ENCODE results near the gene ABLIM1.
A peak's percentile ranks its signal among the peaks of the same experiment; 100 is the strongest.

ABLIM1 gene

GRCh38 chr10:114402871-114403540 is 255.1 kb downstream of the ABLIM1 start:
- no peak for DNase-seq

- no peak for DNase-seq
These were observed 255.8 kb downstream of the ABLIM1 start for GRCh38 chr10:114402233-114402632.

- peak; percentile 74 for DNase-seq
These were observed 256.8 kb downstream of the ABLIM1 start for GRCh38 chr10:114401195-114401791.

GRCh38 chr10:114400091-114400490 is 258.0 kb downstream of the ABLIM1 start:
- no peak for DNase-seq

- peak; percentile 51 for DNase-seq
These were observed 258.5 kb downstream of the ABLIM1 start for GRCh38 chr10:114399576-114399975.

GRCh38 chr10:114398587-114399331 is 259.3 kb downstream of the ABLIM1 start:
- no peak for DNase-seq

- DNase-seq, result no peak
These were observed 260.4 kb downstream of the ABLIM1 start for GRCh38 chr10:114397651-114398145.

- no peak for DNase-seq
These were observed 261.6 kb downstream of the ABLIM1 start for GRCh38 chr10:114396464-114396863.

- no peak for DNase-seq
These were observed 262.6 kb downstream of the ABLIM1 start for GRCh38 chr10:114395366-114396022.

GRCh38 chr10:114394531-114394930 is 263.5 kb downstream of the ABLIM1 start:
- no peak for DNase-seq

GRCh38 chr10:114393886-114394285 is 264.2 kb downstream of the ABLIM1 start:
- no peak for DNase-seq

GRCh38 chr10:114393482-114393881 is 264.6 kb downstream of the ABLIM1 start:
- no peak for DNase-seq

- DNase-seq, result no peak
These were observed 265.8 kb downstream of the ABLIM1 start for GRCh38 chr10:114392112-114392835.

- DNase-seq, result no peak
These were observed 266.5 kb downstream of the ABLIM1 start for GRCh38 chr10:114391599-114391998.

GRCh38 chr10:114389426-114389825 is 268.6 kb downstream of the ABLIM1 start:
- peak; percentile 85 for DNase-seq

- peak; percentile 45 for DNase-seq
These were observed 269.8 kb downstream of the ABLIM1 start for GRCh38 chr10:114388275-114388674.

- DNase-seq, result no peak
These were observed 270.3 kb downstream of the ABLIM1 start for GRCh38 chr10:114387784-114388183.

GRCh38 chr10:114386452-114386851 is 271.6 kb downstream of the ABLIM1 start:
- no peak for DNase-seq

GRCh38 chr10:114385557-114385956 is 272.5 kb downstream of the ABLIM1 start:
- no peak for DNase-seq

- DNase-seq, result no peak
These were observed 273.5 kb downstream of the ABLIM1 start for GRCh38 chr10:114384601-114385000.

GRCh38 chr10:114384181-114384580 is 273.9 kb downstream of the ABLIM1 start:
- no peak for DNase-seq
